HepG2 (cell line): Measurements from ENCODE around the gene PARN. TPM values are rescaled to one million over a fixed set of nuclear protein-coding genes. Genes with fewer than 3 reads are reported as not detected.
"Not testable (repeated sequence)": the region's sequence is repeated elsewhere in the genome, so short reads cannot be mapped to it uniquely, and the experiment has no call there.

Experiments used
- ATAC-seq: fragments of 200-7000 bp; cut with Tn5 transposase; 3 replicates; pipeline ENCODE4 v1.9.1; 2020; ENCODE audit warnings: mild to moderate bottlenecking, moderate library complexity
- BruUV-seq: library from RNA; stranded (reverse); fragments of 400-500 nt; replicated peaks from 2 replicates; lab custom pipeline; 2021; lab: Mats Ljungman, UMichigan
- CTCF ChIA-PET: fragments of 300-600 bp; formaldehyde crosslinking; extraction: SDS; loops from one replicate; lab custom pipeline; 2021; ENCODE audit warnings: low total read pairs, inconsistent platforms, low intra/inter-chr PET ratio; lab: Yijun Ruan, JAX
- POLR2A ChIA-PET: fragments of 350-600 bp; sonication (Branson Sonifier 250); formaldehyde crosslinking; loops from one replicate; lab custom pipeline; 2020; ENCODE audit warnings: antibody characterized with exemption, inconsistent platforms; lab: Yijun Ruan, JAX
- DNase-seq: peaks from one replicate; pipeline ENCODE4 v3.0.0-alpha.2; 2015; ENCODE audit warnings: low spot score
- FAIRE-seq: peaks from 3 replicates; lab custom pipeline; 2011; peaks lifted over from hg19 to GRCh38; lab: Jason Lieb, UNC
- H2AFZ ChIP-seq: one replicate; pipeline ENCODE4 v1.6.1; 2011; ENCODE audit warnings: low read length, inconsistent platforms
- H3K27ac ChIP-seq: fragments of 300-600 bp; 3 replicates; pipeline ENCODE4 v1.8.0; 2011; ENCODE audit warnings: mixed run types, mild to moderate bottlenecking, mixed read lengths, low read length, inconsistent platforms; ENCODE audit not compliant: insufficient read depth; ENCODE audit errors: extremely low read length
- H3K27me3 ChIP-seq, 2 experiments: fragments of 200-600 bp in 1 of 2; 2 replicates in 1 of 2; 3 replicates in 1 of 2; pipeline versions ENCODE4 v1.6.0 to v1.8.0; 2011; ENCODE audit warnings: low read length in 2 of 2, mild to moderate bottlenecking in 2 of 2, moderate library complexity in 2 of 2, inconsistent platforms in 1 of 2; ENCODE audit not compliant: insufficient read depth in 2 of 2, control insufficient read depth in 1 of 2
- H3K36me3 ChIP-seq, 2 experiments: fragments of 200-600 bp in 1 of 2; replicated peaks in 1 of 2; 2 replicates in 1 of 2; 3 replicates in 1 of 2; pipeline versions ENCODE4 v1.5.1 to v1.8.0; 2011; ENCODE audit warnings: low read length in 2 of 2, inconsistent platforms in 1 of 2; ENCODE audit not compliant: insufficient read depth in 2 of 2, control insufficient read depth in 1 of 2
- H3K4me1 ChIP-seq: 2 replicates; pipeline ENCODE4 v1.5.1; 2012; ENCODE audit warnings: low read length, inconsistent platforms; ENCODE audit not compliant: insufficient read depth
- H3K4me2 ChIP-seq: 2 replicates; pipeline ENCODE4 v1.6.0; 2011; ENCODE audit warnings: low read depth, low read length, inconsistent platforms
- H3K4me3 ChIP-seq, 3 experiments: fragments of 200-600 bp in 1 of 3; sonication (generic), shearing (Covaris generic) in 1 of 3; replicated peaks in 1 of 3; 2 replicates each; pipeline ENCODE4 v1.5.1; 2011 to 2016; ENCODE audit warnings: low read length in 3 of 3, inconsistent platforms in 2 of 3, low read depth in 2 of 3, mild to moderate bottlenecking in 2 of 3, control low read depth in 1 of 3, mixed read lengths in 1 of 3; ENCODE audit not compliant: insufficient read depth in 1 of 3
- H3K79me2 ChIP-seq: one replicate; pipeline ENCODE4 v1.6.1; 2011; ENCODE audit warnings: low read length, inconsistent platforms; ENCODE audit not compliant: insufficient read depth
- H3K9ac ChIP-seq: 2 replicates; pipeline ENCODE4 v1.6.0; 2011; ENCODE audit warnings: mild to moderate bottlenecking, low read depth, low read length, inconsistent platforms; ENCODE audit not compliant: insufficient read depth
- H3K9me3 ChIP-seq: 2 replicates; pipeline ENCODE4 v1.5.1; 2012; ENCODE audit warnings: mild to moderate bottlenecking, low read length
- H4K20me1 ChIP-seq: 2 replicates; pipeline ENCODE4 v1.6.0; 2011; ENCODE audit warnings: inconsistent platforms, mild to moderate bottlenecking, low read length, moderate library complexity; ENCODE audit not compliant: insufficient read depth
- GATAD2A ChIP-seq: IDR thresholded peaks from 2 replicates; pipeline ENCODE4 v1.6.1; 2016
- NR2C2 ChIP-seq: sonication (generic); formaldehyde crosslinking; IDR thresholded peaks from 2 replicates; pipeline ENCODE4 v1.4.0; 2020; ENCODE audit warnings: missing genetic modification reagents, mild to moderate bottlenecking, moderate library complexity, borderline replicate concordance
- RBFOX2 ChIP-seq: fragments of 200-400 bp; formaldehyde crosslinking; IDR thresholded peaks from 2 replicates; pipeline ENCODE4 v1.6.1; 2017; ENCODE audit warnings: low read depth, mild to moderate bottlenecking, low read length
- SALL1 ChIP-seq: sonication (generic); formaldehyde crosslinking; IDR thresholded peaks from 2 replicates; pipeline ENCODE4 v1.8.0; 2022; ENCODE audit warnings: mild to moderate bottlenecking, missing genetic modification reagents
- WGBS: methylation state at CpG from one replicate; pipeline ENCODE4 v1.1.6; 2017; ENCODE audit warnings: low lambda C conversion rate; 5-methylcytosine and 5-hydroxymethylcytosine counted together
- in situ Hi-C: cut with HindIII; loops from 2 replicates; pipeline ENCODE4 v1.10.0; 2017; ENCODE audit warnings: low pct_unique_long_range_greater_than_20kb; ENCODE audit not compliant: extremely low pct_ligation_motif_present
- intact Hi-C: fragments of 100-400 bp; cut with micrococcal nuclease; formaldehyde crosslinking; loops from one replicate; pipeline ENCODE4 v1.10.0; 2022; ENCODE audit not compliant: unreplicated experiment
- polyA plus RNA-seq, 8 experiments: library from polyadenylated mRNA; depleted of rRNA in 3 of 8; stranded (reverse) in 7 of 8; unstranded in 1 of 8; fragments of >200 nt; fragmentation: Illumina TruSeq in 4 of 8; extraction: Trizol in 4 of 8; gene quantifications; 2 replicates each; pipeline versions ENCODE4 v1.2.1 to v1.2.3, GENCODE V29; 2011 to 2016; ENCODE audit warnings: low read depth in 4 of 8, missing spikeins in 1 of 8, mixed read lengths in 1 of 8; ENCODE audit not compliant: insufficient read depth in 1 of 8
- total RNA-seq, 5 experiments: library from RNA; depleted of rRNA; stranded (reverse); fragments of >200 nt; fragmentation: Illumina TruSeq; extraction: Trizol; gene quantifications; 2 replicates each; pipeline ENCODE4 v1.2.3, GENCODE V29; 2016; ENCODE audit warnings: low read depth in 1 of 5
- TF ChIP-seq, protein P1 (sequence below): IDR thresholded peaks from 2 replicates; pipeline ENCODE4 v1.4.0; 2020; ENCODE audit warnings: mild to moderate bottlenecking, missing genetic modification reagents
- TF ChIP-seq, protein P2 (sequence below): sonication (generic); formaldehyde crosslinking; IDR thresholded peaks from 2 replicates; pipeline ENCODE4 v1.5.0; 2020; ENCODE audit warnings: mild to moderate bottlenecking, missing genetic modification reagents, borderline replicate concordance

Gene PARN
- total and polyA plus RNA-seq, 2 of the 13 experiments (the other 11 are each of a cell fraction or from before 2014, with no cell fraction given): 13.3 to 47.6 TPM

DNA sequence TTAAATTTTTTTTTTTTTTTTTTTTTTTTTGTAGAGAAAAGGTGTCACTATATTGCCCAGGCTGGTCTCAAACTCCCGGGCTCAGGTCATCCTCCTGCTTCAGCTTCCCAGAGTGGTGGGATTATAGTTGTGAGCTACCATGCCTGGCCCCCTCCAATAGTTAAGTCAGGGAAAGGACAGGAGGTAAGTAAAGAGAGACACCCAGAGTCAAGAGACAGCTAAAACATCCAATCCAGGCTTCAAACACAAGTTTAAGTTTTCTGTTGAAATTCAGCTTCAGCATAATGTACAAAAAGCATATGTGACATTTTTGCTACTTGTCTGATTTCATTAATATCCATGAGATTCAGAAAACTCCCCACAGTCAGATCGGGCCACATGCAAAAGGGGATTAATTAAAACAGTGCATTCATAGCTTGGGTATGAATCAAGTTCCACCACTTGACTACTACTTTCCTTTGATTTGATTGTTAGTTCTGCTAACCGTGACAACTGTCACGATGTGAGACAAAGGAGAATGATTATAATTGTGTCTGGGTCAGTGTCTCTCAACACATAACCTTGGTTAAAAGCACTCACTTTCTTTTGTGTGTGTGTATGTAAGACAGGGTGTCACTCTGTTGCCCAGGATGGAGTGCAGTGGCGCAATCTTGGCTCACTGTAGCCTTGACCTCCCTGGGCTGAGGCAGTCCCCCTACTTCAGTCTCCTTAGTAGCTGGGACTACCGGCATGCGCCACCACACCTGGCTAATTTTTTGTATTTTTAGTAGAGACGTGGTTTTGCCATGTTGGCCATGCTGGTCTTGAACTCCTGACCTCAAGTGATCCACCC, 184.9 kb downstream of the PARN start (continued):
- TF ChIP-seq, protein P1, sequence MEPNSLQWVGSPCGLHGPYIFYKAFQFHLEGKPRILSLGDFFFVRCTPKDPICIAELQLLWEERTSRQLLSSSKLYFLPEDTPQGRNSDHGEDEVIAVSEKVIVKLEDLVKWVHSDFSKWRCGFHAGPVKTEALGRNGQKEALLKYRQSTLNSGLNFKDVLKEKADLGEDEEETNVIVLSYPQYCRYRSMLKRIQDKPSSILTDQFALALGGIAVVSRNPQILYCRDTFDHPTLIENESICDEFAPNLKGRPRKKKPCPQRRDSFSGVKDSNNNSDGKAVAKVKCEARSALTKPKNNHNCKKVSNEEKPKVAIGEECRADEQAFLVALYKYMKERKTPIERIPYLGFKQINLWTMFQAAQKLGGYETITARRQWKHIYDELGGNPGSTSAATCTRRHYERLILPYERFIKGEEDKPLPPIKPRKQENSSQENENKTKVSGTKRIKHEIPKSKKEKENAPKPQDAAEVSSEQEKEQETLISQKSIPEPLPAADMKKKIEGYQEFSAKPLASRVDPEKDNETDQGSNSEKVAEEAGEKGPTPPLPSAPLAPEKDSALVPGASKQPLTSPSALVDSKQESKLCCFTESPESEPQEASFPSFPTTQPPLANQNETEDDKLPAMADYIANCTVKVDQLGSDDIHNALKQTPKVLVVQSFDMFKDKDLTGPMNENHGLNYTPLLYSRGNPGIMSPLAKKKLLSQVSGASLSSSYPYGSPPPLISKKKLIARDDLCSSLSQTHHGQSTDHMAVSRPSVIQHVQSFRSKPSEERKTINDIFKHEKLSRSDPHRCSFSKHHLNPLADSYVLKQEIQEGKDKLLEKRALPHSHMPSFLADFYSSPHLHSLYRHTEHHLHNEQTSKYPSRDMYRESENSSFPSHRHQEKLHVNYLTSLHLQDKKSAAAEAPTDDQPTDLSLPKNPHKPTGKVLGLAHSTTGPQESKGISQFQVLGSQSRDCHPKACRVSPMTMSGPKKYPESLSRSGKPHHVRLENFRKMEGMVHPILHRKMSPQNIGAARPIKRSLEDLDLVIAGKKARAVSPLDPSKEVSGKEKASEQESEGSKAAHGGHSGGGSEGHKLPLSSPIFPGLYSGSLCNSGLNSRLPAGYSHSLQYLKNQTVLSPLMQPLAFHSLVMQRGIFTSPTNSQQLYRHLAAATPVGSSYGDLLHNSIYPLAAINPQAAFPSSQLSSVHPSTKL (CRISPR knock-in tag): peak; percentile 33; the same call in 1 of the 2 replicates
- TF ChIP-seq GATAD2A (CRISPR knock-in tag) (peak; percentile 64), SALL1 (0 out of 2 replicates have a peak, but pooled peaks have one; percentile 7), RBFOX2 (no peak), NR2C2 (0 out of 2 replicates have a peak, but pooled peaks have one; percentile 37)
- TF ChIP-seq, protein P2, sequence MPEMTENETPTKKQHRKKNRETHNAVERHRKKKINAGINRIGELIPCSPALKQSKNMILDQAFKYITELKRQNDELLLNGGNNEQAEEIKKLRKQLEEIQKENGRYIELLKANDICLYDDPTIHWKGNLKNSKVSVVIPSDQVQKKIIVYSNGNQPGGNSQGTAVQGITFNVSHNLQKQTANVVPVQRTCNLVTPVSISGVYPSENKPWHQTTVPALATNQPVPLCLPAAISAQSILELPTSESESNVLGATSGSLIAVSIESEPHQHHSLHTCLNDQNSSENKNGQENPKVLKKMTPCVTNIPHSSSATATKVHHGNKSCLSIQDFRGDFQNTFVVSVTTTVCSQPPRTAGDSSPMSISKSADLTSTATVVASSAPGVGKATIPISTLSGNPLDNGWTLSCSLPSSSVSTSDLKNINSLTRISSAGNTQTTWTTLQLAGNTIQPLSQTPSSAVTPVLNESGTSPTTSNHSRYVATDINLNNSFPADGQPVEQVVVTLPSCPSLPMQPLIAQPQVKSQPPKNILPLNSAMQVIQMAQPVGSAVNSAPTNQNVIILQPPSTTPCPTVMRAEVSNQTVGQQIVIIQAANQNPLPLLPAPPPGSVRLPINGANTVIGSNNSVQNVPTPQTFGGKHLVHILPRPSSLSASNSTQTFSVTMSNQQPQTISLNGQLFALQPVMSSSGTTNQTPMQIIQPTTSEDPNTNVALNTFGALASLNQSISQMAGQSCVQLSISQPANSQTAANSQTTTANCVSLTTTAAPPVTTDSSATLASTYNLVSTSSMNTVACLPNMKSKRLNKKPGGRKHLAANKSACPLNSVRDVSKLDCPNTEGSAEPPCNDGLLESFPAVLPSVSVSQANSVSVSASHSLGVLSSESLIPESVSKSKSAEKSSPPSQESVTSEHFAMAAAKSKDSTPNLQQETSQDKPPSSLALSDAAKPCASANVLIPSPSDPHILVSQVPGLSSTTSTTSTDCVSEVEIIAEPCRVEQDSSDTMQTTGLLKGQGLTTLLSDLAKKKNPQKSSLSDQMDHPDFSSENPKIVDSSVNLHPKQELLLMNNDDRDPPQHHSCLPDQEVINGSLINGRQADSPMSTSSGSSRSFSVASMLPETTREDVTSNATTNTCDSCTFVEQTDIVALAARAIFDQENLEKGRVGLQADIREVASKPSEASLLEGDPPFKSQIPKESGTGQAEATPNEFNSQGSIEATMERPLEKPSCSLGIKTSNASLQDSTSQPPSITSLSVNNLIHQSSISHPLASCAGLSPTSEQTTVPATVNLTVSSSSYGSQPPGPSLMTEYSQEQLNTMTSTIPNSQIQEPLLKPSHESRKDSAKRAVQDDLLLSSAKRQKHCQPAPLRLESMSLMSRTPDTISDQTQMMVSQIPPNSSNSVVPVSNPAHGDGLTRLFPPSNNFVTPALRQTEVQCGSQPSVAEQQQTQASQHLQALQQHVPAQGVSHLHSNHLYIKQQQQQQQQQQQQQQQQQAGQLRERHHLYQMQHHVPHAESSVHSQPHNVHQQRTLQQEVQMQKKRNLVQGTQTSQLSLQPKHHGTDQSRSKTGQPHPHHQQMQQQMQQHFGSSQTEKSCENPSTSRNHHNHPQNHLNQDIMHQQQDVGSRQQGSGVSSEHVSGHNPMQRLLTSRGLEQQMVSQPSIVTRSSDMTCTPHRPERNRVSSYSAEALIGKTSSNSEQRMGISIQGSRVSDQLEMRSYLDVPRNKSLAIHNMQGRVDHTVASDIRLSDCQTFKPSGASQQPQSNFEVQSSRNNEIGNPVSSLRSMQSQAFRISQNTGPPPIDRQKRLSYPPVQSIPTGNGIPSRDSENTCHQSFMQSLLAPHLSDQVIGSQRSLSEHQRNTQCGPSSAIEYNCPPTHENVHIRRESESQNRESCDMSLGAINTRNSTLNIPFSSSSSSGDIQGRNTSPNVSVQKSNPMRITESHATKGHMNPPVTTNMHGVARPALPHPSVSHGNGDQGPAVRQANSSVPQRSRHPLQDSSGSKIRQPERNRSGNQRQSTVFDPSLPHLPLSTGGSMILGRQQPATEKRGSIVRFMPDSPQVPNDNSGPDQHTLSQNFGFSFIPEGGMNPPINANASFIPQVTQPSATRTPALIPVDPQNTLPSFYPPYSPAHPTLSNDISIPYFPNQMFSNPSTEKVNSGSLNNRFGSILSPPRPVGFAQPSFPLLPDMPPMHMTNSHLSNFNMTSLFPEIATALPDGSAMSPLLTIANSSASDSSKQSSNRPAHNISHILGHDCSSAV (CRISPR knock-in tag): no peak

DNA sequence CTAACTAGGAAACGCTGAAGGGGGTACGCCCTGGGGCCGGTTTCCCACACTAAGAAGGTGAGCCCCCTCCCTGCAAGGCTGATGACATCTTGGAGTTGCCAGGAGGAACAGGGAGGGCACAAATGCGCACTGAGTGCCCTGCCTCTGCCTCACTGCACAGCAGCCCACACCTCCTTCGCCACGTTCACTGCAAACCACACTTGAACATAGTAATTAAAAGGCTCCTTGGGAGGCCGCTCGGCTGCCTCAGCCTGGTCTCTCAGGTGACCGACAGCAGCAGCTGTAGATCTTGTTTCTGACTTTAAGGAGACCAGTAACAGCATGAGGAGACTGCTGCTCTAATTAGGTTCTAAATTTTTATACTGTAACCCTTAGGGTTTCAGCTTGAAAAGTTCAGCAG, 188.5 kb downstream of the PARN start:
- CTCF ChIA-PET, H2AFZ ChIP-seq, H3K4me3 ChIP-seq, H3K79me2 ChIP-seq, H3K4me2 ChIP-seq, H3K9me3 ChIP-seq, ATAC-seq, POLR2A ChIA-PET, FAIRE-seq, H4K20me1 ChIP-seq, DNase-seq, H3K27me3 ChIP-seq, intact Hi-C loops, H3K27ac ChIP-seq, H3K9ac ChIP-seq, BruUV-seq, in situ Hi-C loops: not testable (repeated sequence)
- Histone ChIP-seq H3K4me1 (peaks cover 19% of the 10 kb centered on the region), H3K36me3 (peaks cover 9 to 16% of the 10 kb centered on the region in 2 experiments)
- 95% methylated on average over 9 of the region's 9 CpGs for WGBS
